GM19023 (cell line): ENCODE results near the gene RMP24.

ENCODE experiments used
- ATAC-seq: cut with Tn5 transposase; IDR thresholded peaks from one replicate; pipeline ENCODE4 v1.9.1; 2021; ENCODE audit warnings: mild to moderate bottlenecking, moderate library complexity; ENCODE audit not compliant: unreplicated experiment

The RMP24 gene

DNA sequence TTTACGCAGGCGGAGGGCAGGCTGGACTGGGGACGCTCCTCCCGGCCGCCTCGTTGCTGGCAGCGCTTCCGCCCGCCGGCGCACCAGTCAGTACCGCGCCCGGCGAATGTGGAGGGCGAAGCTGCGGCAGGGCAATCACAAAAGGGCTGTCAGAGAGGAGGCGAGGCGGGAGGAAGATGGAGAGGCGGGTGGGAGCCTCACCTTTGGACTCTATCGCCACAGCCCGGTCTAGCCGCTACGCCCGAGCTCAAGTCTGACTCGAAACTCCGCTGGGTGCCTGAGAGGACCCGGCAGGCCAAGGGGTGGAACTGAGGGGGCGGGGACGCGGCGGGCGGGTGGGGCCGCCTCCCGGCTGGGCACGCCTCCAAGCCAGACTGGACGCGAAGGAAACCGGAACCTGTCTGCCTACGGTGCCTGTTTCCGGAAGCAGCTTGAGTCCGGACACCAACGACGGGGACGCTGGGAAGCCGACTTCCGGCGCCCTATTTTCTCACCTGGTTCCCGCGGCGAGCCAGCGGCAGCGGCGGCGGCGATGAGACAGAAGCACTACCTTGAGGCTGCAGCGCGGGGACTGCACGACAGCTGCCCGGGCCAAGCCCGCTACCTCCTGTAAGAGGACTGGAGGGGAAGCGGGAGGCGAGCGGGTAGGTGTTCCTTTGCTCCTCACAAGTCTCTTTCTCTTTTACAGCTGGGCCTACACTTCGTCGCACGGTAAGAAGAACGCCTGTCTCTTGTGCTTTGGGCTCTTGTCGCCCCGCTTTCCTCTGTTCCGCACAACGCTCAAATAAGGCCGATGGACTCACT, at the start of gene RMP24:
Gene RMP24 (plus strand): TSS at position 483 of the 804 bp plus-strand sequence.
- peak; percentile 94 for ATAC-seq

DNA sequence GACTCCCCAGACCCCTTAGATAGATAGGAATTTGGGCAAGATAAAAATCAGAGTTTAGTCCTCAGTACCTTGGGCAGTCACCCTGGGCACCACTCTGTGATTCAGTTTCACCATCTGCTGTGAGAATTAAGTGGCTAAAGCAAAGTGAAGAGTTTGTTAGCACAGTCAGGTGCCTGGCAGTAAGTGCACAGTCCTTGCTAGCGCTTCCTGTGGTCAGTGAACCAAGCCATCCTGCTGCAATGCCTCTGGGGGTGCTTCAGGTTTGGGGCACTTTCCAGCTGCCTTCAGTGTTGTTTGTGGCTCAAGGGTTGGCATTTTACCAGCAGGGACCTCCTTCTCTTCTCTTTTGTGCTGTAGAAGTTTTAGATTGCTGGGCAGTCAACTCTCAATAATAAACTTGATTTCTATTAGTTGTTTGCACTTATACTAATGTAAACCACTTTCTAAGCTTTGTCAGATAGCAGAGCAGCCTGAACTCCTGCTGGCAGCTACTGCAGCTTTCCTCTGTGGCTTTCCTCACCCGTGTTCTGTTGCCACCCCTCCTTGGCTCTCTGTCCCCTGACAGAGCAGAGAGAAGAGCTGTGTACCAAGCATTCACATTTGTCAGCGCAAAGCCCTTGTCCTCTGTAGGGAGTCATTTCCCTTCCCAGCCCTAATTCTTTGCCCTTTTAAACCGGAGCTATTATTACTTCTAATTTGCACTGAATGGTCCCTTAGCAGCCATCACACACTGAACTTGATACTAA, 48.4 kb upstream of the RMP24 start:
- ATAC-seq: no peak

DNA sequence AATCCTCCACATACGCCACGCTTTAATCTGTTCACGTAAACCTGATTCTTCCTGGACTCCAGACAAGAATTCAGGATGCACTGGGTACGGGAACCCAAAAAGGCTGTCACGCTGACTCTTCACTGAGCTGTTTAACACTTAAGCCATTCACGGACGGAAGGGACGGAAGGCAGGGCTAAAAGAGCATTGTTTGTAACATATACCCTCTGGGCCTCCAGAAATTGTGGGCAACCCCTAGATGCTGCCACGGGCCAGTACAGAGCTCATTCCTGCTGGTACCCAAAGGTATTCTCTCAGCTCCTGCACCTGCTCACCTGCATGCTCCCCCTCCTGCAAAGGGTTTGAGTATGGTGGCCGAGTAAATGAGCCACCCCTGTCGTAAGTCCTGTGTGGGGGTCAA, 45.6 kb upstream of the RMP24 start:
- no peak for ATAC-seq

GRCh38 chr18:35927430-35927829, 45.0 kb upstream of the RMP24 start:
- ATAC-seq: no peak

DNA sequence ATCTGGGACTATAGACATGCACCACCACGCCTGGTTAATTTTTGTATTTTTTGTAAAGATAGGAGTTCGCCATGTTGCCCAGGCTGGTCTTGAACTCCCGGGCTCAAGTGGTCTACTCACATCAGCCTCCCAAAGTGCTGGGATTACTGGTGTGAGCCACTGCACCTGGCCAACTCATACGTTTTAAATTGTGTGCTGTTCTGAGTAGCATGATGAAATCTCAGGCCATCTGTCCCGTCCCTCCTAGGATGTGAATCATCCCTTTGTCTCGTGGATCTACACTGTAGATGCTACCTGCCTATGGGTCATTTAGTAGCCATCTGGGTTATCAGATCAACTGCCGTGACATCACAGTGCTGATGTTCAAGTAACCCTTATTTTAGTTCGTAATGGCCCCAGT, 38.5 kb upstream of the RMP24 start:
- ATAC-seq: no peak

- no peak for ATAC-seq
Measured at GRCh38 chr18:35934891-35935290, 37.6 kb upstream of the RMP24 start.

DNA sequence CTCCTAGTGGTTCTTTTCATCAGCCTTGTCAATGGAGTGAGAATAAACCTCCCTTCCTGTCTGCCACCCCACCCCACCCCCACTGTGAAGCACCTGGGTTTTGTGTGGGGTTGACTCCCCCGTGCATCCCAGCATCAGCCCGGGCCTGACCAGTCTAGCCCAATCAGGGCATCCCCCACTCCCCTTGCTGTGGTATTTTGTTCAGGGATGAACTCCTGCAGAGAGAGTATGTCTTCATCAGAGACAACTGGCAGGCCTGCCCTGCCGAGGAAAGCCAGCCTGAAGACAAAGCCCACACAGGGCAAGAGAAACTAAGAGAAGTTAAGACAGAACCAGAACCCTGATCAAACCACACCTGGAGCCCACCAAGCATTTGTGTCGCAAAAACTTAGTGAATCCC, 36.7 kb upstream of the RMP24 start:
- no peak for ATAC-seq

DNA sequence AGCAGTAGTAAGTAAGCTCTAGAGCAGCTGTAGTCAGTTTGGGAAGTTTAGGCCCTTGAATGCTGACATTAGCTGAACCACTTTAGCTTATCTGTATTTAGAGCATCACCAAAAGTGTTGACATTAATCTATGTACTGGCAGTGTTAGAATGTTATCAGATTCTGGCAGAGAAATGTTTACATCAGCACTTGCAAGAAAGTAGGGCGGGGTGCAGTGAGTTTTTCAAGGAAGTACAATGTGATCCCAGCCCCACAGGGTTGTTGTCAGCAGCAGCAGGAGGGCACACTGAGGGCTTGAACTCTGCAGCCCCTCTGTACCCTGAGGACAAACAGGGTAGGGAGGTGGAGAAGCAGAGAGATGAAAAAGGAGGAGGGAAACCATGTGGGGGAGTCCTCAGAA, 35.5 kb upstream of the RMP24 start:
- no peak for ATAC-seq

- ATAC-seq: no peak
Measured at GRCh38 chr18:35938158-35938557, 34.3 kb upstream of the RMP24 start.

- no peak for ATAC-seq
Measured at GRCh38 chr18:35938562-35938961, 33.9 kb upstream of the RMP24 start.

DNA sequence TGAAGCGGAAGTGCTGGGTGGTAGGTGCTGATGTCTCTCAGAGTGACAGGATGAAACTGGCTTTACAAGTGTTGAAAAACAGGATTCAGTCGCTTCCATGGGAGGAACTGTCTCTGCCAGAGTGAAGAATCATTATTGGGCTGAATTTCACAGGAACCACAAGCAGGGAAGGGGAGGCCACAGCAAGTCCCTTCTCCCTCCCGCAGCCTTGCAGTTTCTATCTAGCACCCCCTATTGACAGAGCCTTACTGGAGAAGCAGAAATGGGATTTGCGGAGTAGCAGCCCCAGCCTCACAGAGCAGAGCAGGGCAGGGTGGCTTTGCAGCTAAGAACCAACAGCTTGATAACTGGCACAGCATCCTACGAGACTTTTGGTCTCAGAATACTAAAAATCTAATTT, 33.3 kb upstream of the RMP24 start:
- ATAC-seq: no peak

DNA sequence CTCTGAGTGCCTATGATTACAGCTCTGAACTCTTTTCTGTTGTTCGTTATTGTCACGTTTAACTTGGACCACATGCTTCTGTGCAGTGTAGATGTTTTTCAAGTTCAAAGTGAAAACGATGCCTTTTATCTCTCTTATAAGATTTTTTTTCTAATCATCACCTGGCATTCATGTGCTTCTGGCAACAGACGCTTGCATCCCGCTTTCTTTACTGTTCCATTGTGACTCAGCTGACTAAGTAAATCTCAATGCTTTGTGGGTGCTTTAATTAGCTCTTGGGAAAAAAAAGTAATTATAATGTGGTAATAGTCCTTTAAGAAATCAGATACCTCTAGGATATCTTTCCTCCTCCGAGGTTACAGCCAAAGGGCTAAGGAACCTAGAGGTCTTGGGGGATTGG, 31.2 kb upstream of the RMP24 start:
- no peak for ATAC-seq

DNA sequence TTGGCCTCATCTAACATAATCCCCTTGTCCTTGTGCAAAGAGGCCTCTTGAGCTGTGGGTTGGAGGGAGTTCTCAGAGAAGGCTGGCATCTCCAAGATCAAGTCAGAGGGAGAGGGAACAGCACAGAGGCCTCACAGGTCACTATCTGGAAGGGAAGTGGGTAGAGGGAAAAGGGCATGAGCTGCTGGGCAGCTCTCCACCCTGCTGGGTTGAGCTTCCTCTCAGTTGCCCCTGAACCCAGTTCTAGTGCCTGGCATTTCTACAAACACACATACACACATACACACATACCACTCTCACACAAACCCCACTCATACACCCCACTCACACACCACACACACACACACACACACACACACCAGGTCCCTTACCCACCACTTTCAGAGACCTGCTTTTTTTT, 30.3 kb upstream of the RMP24 start:
- ATAC-seq: no peak

- ATAC-seq: no peak
Measured at GRCh38 chr18:35942661-35943060, 29.8 kb upstream of the RMP24 start.

GRCh38 chr18:35948080-35948479, 24.4 kb upstream of the RMP24 start:
- ATAC-seq: no peak

- no peak for ATAC-seq
Measured at GRCh38 chr18:35949090-35949489, 23.4 kb upstream of the RMP24 start.

DNA sequence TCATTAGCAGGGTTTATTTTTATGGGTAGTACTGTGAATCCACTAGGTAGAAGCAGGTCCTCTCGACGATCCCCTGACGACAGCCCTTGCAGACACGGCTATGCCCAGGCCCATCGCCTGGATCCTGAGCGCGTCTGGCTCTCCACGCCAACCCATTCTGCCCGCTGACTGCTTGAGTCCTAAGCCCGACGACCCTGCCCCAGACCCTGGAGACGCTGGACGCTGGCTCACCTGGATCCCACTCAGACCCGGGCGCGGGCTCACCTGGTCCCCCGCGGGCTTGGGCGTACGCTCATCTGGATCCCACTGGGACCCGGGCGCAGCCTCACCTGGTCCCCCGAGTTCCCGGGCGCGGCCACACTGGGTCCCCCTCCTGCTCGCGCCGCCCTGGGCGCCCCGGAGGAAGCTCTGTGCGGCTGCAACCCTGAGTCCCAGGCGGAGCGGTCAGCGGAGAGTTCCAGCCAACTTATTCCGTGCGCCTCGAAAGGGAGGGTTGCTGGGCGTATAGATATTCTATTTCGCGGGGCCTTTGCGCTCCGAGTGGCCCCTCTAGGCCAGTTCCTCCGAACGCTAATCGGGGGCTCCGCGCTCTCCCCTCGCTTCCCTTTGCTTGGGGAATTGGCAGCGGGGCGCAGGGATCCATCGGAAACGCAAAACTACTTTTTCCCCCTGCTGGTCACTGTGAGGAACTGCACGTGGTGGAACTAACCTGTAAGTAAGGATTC, 22.4 kb upstream of the RMP24 start:
- ATAC-seq: peak; percentile 76

DNA sequence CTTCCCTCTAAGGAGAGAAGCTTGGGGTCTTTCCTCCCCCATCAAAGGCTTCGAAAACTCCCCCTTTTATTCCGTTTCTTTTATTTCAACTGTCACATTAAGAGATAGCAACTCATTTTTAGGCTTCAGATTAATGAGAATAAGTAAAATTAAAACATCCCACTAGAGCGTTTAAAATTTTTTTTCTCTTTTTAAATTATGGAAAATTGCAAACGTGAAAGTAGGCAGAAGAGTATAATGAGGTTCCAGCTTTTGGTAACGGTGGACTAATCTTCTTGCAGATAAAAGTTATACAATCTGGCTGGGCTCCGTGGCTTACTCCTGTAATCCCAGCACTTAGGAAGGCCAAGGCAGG, 21.9 kb upstream of the RMP24 start:
- no peak for ATAC-seq

- no peak for ATAC-seq
Measured at GRCh38 chr18:35953688-35954087, 18.8 kb upstream of the RMP24 start.

- ATAC-seq: no peak
Measured at GRCh38 chr18:35956226-35956625, 16.3 kb upstream of the RMP24 start.

- ATAC-seq: no peak
Measured at GRCh38 chr18:35962320-35962719, 10.2 kb upstream of the RMP24 start.

GRCh38 chr18:35964319-35964718, 8.2 kb upstream of the RMP24 start:
- ATAC-seq: no peak
